Erythroblast (primary cell): ENCODE measurements around the gene INO80.

Experiments used
- GATA1 ChIP-seq: IDR thresholded peaks from 2 replicates; pipeline ENCODE4 v1.6.1; 2011; ENCODE audit warnings: low read depth, mild to moderate bottlenecking, control low read depth, low read length, moderate library complexity
- POLR2A ChIP-seq: IDR thresholded peaks from 2 replicates; pipeline ENCODE4 v1.6.1; 2011; ENCODE audit warnings: mild to moderate bottlenecking, low read length

DNA sequence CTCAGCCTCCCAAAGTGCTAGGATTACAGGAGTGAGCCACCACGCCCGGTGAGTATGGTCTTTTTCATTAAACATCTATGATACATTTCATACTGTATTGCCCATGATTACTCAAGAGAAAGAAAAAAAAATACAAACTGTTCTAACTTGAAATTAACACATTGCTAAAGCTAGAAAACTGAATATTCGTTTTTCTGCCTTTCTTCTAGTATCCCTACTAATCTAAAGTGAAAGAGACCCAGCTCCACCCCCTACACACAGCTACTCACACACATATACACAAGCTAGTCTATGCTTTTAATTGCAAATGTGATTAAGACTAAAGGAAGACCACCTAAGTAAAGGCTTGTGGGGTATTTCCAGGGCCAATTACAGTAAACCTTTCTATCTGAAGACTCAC lies 43.1 kb downstream of the INO80 start:
- TF ChIP-seq POLR2A (no peak), GATA1 (no peak)
